ENCODE measurements around the gene CDC25A.
"Not testable (repeated sequence)": the region's sequence is repeated elsewhere in the genome, so short reads cannot be mapped to it uniquely, and the experiment has no call there.

The CDC25A gene

DNA sequence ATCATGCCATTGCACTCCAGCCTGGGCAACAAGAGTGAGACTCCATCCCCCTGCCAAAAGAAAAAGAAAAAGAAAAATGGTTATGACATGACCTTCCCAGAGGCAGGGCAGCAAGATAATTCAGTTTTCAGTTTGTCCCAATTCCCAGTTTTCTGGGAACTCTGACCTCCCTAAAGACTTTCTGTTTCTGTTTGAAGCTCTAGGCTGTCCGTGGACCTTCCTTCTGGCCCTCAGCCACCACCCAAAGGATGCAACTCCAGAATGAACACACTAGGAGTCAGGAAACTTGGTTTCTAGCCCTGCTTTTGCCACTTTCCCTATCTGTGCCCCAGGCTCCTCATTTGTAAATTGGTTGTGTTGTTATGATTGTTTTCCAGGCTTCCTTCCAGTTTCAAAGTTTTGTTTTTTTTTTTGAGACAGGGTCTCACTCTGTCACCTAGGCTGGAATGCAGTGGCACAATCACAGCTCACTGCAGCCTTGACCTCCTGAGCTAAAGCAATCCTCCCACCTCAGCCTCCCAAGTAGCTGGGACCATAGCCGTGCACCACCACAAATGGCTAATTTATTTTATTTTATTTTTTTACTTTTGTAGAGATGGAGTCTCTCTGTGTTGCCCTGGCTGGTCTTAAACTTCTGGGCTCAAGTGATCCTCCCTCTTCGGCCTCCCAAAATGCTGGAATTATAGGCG, 68.6 kb downstream of the CDC25A start:
- in situ Hi-C loops (cut with MboI; ENCODE audit: low pct_unique_long_range_greater_than_20kb, low sequenced_read_pairs) = no loop called here
- DNase-seq = no peak

DNA sequence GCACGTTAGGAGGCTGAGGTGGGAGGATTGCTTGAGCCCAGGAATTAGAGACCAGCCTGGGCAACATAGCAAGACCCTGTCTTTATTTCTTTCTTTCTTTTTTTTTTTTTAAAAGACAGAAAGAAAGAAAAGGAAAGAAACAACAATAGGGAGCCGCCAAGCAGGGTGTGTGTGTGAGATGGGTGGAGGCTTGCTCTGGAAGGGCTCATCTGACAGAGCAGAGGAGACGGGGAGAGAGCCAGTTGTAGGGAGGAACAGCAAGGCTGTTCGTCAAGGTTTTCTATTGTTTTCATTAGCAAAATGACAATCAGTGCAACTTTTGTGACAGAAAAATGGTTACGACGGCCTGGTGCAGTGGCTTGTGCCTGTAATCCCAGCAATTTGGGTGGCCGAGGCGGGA, 69.3 kb downstream of the CDC25A start:
- in situ Hi-C loops (cut with MboI; ENCODE audit: low pct_unique_long_range_greater_than_20kb, low sequenced_read_pairs) = no loop called here
- no peak for DNase-seq

DNA sequence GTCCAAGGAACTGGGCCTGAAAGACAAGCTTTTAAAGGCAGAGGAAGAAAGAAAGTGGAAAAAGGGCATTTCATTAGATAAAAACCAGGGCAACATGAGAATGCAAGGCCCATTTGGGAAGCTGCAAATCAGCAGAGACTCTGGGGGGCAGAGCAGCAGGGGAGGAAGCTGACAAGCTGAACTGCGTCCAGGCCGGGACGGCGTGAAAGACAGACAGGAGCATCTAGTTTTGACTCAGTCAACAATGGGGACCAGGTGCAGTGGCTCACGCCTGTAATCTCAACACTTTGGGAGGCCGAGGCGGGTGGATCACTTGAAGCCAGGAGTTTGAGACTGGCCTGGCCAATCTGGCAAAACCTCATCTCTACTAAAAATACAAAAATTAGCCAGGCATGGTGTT, 69.9 kb downstream of the CDC25A start:
- no peak for DNase-seq
- in situ Hi-C loops (cut with MboI; ENCODE audit: low pct_unique_long_range_greater_than_20kb, low sequenced_read_pairs) = no loop called here

DNA sequence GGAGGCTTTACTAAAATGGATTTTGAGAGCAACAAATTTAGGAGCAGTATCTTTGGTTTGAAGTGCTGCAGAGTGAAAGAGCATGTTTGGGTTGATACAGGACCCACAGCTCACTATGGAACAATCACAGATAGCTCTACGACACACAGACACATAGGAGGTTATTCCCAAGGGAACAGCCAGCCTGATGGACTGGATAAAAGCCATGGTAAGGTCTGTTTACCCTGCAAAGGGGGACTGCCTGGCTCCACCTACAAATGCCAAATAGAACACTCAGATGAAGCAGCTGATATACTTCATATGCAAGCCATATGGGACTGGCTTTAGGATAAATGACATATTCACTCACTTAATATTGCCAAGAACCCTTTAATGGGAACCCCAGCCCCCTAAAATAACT, 75.4 kb downstream of the CDC25A start:
- DNase-seq = no peak
- in situ Hi-C loops (cut with MboI; ENCODE audit: low pct_unique_long_range_greater_than_20kb, low sequenced_read_pairs) = no loop called here

DNA sequence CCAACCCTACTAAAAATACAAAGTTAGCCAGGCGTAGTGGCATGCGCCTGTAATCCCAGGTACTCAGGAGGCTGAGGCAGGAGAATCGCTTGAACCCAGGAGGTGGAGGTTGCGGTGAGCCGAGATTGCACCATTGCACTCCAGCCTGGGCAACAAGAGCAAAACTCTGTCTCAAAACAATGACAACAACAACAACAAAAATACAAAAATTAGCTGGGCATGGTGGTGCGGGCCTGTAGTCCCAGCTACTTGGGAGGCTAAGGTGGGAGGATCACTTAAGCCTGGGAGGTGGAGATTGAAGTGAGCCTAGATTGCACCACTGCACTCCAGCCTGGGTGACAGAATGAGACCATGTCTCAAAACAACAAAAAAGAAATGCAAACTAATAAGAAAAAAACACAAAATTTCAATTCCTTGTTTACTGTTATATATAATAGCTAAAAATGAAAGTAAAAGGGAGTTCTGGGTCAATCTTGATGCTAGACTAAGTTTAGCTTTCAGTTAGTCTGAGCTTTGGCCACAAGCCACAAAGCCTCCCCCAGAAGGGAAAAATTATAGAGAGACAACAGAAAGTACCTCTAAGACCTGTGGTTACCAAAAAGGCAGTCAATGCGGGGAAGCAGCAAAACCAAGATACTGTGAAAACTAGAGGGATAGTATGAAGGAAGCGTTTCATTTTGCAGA, 76.0 kb downstream of the CDC25A start:
- in situ Hi-C loops (cut with MboI; ENCODE audit: low pct_unique_long_range_greater_than_20kb, low sequenced_read_pairs) = not testable (repeated sequence)
- DNase-seq = peak; percentile 71

DNA sequence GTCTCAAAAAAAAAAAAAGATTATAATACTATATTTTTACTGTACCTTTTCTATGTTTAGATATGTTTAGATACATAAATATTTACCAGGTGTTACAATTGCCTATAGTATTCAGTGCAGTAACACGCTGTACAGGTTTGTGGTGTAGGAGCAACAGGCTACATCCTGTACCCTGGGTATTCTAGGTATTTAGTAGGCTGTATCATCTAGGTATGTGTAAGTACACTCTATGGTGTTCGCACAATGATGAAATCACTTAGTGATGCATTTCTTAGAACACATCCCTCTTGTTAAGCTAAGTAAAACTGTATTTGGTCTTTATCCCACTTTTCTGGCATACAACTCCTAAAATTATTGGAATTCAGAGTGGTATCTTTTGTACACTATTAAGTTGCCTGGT, 77.8 kb downstream of the CDC25A start:
- DNase-seq = no peak
- in situ Hi-C loops (cut with MboI; ENCODE audit: low pct_unique_long_range_greater_than_20kb, low sequenced_read_pairs) = no loop called here

DNA sequence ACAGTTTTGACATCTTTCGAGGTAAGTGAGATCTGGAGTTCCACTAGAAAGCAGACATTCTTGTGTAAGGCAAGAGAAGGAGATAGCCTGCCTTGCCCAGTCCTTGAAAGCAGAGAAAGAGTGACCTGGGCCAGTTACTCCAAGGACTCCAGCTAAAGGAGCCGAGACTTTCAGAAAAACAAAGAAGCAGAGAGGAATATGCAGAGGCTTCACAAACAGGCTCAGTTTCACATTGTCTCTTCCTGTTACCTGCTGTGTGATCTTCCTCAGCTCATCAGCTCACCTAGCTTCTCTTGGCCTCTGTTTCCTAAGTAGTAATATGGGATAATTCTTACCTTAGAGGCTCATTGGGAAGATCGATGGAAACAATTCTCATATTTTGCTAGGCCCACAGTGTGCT, 81.0 kb downstream of the CDC25A start:
- in situ Hi-C loops (cut with MboI; ENCODE audit: low pct_unique_long_range_greater_than_20kb, low sequenced_read_pairs) = no loop called here

More for the DNA sequence above, 81.0 kb downstream of the CDC25A start:
- no peak for DNase-seq

Data from KBM-7 (cell line).